GM18526 (cell line): ENCODE results near the gene SMCR8.

Source experiments
- POLR2A ChIP-seq: IDR thresholded peaks from 3 replicates; pipeline ENCODE4 v1.6.1; 2011; ENCODE audit not compliant: insufficient read length; ENCODE audit errors: extremely low read depth

SMCR8 gene, protein sequence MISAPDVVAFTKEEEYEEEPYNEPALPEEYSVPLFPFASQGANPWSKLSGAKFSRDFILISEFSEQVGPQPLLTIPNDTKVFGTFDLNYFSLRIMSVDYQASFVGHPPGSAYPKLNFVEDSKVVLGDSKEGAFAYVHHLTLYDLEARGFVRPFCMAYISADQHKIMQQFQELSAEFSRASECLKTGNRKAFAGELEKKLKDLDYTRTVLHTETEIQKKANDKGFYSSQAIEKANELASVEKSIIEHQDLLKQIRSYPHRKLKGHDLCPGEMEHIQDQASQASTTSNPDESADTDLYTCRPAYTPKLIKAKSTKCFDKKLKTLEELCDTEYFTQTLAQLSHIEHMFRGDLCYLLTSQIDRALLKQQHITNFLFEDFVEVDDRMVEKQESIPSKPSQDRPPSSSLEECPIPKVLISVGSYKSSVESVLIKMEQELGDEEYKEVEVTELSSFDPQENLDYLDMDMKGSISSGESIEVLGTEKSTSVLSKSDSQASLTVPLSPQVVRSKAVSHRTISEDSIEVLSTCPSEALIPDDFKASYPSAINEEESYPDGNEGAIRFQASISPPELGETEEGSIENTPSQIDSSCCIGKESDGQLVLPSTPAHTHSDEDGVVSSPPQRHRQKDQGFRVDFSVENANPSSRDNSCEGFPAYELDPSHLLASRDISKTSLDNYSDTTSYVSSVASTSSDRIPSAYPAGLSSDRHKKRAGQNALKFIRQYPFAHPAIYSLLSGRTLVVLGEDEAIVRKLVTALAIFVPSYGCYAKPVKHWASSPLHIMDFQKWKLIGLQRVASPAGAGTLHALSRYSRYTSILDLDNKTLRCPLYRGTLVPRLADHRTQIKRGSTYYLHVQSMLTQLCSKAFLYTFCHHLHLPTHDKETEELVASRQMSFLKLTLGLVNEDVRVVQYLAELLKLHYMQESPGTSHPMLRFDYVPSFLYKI

DNA sequence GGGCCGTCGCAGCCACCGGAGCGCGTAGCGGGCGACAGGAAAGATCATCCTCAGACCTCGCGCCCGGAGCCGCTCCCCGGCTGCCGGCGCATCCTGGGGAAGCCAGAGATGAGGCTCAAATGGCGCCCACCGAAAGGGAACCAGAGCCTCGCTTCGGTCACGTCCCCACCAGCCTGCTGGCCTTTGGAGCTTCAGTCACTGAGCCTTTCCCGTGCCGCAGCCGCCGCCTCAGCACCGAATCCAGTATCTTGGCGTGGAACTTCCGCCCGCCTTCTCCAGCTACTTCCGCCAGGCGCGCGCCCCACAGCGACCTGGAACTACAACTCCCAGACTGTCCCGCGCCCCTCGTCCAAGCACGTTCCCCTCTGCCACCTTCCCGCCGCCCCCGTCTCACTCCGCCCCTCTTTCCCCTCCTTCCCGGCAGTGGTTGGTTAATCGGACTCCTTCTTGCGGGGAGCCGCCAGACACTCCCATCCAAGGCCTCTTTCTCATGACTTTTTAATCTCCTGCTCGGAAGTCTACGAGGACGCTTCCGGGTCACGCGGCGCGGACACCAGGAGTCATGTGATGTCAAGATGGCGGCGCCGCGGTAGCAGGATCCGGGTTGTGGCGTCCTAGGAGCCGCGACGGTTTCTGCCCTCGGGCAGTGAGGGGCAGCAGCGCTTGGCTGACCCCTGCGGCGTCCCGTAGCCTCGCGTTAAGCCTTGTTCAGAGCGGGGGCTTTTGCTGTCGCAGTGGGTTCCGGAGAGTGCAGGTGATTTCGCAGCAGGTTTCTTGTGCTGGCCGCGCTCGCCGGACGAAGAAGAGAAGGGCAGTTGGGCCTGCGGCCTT lies at the start of gene SMCR8, which contains the start of gene TOP3A:
TSS of gene SMCR8 (plus strand) at position 563 of the 831 bp plus-strand sequence. CDS start 497 bp downstream, outside the sequence.
TSS of gene TOP3A (minus strand) at position 264 of the 831 bp plus-strand sequence. CDS start at position 48, 216 bp downstream.
- TF ChIP-seq POLR2A = peak; percentile 63

DNA sequence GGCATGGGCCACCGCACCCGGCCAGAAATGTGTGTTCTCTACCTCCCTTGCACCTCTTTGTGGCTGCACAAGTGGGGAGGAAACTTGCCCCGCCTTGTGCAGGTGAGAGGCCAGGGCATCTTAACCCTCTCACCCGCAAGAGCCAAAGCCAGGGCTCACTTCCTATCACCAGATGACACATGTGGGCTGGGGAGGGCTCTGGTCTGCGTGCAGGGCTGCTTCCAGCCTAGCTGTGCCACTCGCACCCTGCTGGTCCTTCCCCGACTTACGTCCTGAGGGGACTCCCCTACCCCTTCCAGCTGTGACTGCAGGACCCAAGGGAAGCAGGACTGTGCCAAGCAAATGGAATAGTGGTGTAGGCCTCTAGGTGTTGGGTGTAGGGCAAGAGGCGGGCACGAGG lies 47.7 kb upstream of the SMCR8 start:
- no peak for TF ChIP-seq POLR2A

DNA sequence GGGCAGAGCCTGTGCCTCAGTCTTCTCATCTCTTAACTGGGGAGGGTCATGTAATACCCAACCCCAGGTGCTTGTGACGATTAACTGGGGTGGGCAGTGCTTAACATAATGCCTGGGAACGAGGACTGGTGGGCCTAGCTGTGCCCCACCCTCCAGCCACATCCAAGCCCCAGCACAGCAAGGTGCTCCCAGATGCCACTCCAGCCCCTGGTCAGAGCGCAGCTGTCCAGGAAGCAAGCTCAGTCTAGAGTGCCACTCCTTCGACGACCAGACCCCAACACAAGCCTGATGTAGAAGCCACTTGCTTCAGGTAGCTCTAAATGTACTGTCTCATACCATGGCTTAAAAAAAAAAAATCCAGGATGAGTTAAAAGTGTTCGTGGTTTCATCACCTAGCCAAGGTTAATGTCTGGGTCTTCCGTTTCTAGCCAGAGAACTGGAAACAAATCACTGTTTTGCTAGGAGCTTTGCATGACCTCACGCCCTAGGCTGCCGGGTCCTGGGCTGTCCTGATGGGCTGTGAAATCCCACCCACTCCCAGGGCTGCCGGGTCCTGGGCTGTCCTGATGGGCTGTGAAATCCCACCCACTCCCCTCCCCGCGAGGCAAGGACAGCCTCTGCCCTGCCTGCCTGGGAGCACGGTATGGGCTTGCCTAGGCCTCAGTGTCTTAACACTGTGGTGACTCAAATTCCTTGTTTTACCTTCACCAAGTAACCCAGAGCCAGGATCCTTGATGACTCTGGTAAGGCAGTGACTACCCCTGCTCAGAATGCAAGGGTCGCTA lies 47.0 kb upstream of the SMCR8 start:
- TF ChIP-seq POLR2A = no peak

DNA sequence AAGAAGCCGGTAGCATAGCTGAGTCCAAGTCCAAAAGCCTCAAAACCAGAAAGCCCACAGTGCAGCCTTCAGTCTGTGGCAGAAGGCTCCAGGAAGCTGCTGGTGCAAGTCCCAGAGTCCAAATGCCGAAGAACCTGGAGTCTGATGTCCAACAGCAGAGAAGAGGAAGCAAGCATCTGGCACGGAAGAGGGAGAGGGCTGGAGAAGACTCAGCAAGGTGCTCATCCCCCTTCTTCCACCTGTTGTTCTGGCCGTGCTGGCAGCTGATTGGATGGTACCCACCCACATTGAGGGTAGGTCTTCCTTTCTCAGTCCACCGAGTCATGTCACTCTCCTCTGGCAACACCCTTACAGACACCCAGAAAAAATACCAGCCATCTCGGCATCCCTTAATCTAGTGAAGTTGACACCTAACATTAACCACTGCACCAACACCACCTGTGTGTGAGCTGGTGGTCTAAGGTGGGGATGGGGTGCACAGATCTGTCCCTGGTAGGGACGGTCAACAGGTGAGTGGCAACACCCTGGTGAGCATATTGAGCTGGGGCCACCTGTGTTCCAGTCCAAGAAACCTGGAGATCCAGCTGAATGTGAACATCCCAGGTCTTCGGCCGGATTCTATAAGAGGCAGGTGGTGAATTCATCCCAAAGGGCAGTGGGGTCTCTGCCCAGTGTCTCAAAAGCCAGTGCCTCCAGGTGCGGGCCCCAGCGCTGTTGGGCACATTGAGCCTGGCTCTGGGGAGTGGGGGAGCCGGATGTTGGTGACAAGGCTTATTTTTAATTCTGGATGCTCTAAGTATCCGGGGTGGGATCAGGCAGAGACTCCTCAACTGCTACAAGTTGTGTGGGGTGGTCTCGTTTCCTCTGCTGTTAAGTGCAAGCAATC lies 44.8 kb upstream of the SMCR8 start:
- TF ChIP-seq POLR2A = no peak

GRCh38 chr17:18277076-18277475 lies 38.0 kb upstream of the SMCR8 start:
- TF ChIP-seq POLR2A = no peak

- no peak for TF ChIP-seq POLR2A
These were observed 36.2 kb upstream of the SMCR8 start for GRCh38 chr17:18278867-18279266.

DNA sequence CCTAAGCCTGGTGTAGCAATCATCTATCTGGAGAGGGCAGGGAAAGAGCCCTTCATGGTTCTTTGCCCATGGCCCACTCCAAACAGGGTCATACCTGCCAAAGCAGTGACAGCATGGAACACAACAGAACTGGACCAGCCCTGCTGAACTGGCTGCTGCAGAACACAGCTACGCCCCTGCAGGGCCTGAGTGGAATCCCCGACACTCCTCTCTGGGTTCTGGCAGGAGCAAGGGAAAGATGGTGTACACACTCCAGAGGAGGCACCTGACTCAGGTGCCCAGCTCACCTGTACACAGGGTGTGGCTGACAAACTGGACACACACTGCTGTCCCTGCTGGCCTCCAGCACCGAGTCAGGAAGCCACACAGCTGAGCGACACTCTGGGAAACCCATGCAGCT lies 34.8 kb upstream of the SMCR8 start:
- no peak for TF ChIP-seq POLR2A

GRCh38 chr17:18280766-18281371 lies 34.2 kb upstream of the SMCR8 start:
- TF ChIP-seq POLR2A = no peak

DNA sequence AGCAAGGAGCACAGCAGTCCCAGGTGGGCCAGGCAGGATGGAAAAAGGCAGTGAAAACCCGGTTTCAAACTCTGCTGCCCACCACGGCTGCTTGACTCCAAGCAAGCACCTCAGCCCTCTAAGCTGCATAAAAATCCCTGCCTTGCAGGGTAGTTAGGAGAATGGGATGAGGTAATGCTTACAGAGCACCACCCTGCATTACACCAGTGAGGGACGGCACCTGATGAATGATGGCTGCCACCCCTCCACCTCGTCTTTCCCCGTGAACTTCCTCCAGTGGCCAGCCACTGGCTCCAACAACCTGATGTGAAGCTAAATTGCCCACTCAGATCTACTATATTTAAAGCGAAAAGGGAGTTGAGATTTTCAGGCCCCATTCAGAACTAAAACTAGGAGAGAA lies 33.3 kb upstream of the SMCR8 start:
- TF ChIP-seq POLR2A = no peak

DNA sequence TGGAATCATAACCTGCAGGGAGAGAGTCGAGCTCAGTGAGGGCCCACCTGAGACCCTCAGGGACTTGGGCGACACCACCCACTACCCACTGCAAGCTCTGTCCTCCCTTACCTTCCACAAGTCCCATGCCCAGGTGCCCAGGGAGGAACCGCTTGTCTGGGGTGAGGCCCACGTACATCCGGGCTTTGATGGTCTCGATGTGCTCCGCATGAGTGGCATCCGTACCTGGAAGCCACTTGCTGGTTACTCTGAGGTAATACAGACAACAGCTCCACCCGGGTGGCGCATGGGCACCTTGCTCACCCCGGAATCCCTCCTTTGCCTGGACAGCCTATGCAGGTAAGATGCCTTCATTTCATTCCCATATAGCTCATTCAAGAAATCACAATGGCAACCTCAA lies 29.8 kb upstream of the SMCR8 start:
- no peak for TF ChIP-seq POLR2A

DNA sequence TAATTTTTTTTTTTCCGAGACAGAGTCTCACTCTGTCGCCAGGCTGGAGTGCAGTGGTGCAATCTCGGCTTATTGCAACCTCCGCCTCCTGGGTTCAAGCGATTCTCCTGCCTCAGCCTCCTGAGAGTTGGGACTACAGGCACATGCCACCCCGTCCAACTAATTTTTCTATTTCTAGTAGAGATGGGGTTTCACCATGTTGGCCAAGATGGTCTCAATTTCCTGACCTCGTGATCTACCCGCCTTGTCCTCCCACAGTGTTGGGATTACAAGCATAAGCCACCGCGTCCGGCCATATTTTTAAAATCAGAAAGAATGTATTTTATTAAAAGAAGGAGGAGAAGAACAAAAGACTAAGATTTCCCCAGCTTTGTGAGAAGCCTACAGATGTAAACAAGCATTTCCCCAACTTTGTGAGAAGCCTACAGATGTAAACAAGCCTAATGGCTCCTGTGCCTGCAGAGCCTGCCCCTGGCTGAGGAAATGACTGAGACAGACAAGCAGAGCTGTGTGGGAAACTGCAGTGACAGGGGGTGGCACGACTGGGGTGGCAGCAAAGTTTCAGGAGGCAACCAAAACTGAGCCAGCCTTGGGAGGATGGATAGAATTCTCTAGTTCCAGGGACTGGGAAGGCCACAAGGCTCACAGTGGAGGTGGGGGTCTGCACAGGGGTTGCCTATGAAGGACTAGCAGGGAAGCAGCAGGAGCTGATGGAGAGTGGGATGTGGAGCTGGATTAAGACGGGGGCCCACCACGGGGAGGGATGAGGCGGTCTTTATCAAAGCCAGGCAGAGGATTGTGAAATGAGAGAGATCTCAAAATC lies 23.2 kb upstream of the SMCR8 start:
- TF ChIP-seq POLR2A = no peak
